Upper lobe of left lung (tissue), 6 donors: ENCODE data around the gene NUP210. TPM values are rescaled to one million over a fixed set of nuclear protein-coding genes. Genes with fewer than 3 reads are reported as not detected.
"Not testable (repeated sequence)": the region's sequence is repeated elsewhere in the genome, so short reads cannot be mapped to it uniquely, and the experiment has no call there.

ENCODE experiments used
- ATAC-seq, 2 donors: fragments of 200-7000 bp; cut with Tn5 transposase; one replicate each; pipeline ENCODE4 v1.9.1; 2022; ENCODE audit warnings: mild to moderate bottlenecking in 2 of 2, moderate library complexity in 2 of 2; ENCODE audit not compliant: low FRiP score in 2 of 2
- DNase-seq, 2 donors: peaks; one replicate each; pipeline ENCODE4 v3.0.0-alpha.2; 2019 to 2020
- H3K27ac ChIP-seq, 4 donors: fragments of 200-600 bp; sonication (generic); one replicate each; pipeline ENCODE4 v1.5.1; 2016 to 2019
- H3K27me3 ChIP-seq, 4 donors: fragments of 200-600 bp; sonication (generic); one replicate each; pipeline ENCODE4 v1.5.1; 2017 to 2019
- H3K36me3 ChIP-seq, 4 donors: fragments of 200-600 bp; sonication (generic); one replicate each; pipeline ENCODE4 v1.5.1; 2016 to 2019
- H3K4me1 ChIP-seq, 4 donors: fragments of 200-600 bp; sonication (generic); one replicate each; pipeline ENCODE4 v1.5.1; 2018 to 2019
- H3K4me3 ChIP-seq, 4 donors: fragments of 200-600 bp; sonication (generic); one replicate each; pipeline ENCODE4 v1.5.1; 2017 to 2019; ENCODE audit warnings: mild to moderate bottlenecking in 2 of 4, moderate library complexity in 1 of 4
- H3K9me3 ChIP-seq, 4 donors: fragments of 200-600 bp; sonication (generic); one replicate each; pipeline ENCODE4 v1.5.1; 2018 to 2019
- CTCF ChIP-seq, 6 experiments: fragments of 450-650 bp in 4 of 6; fragments of 200-600 bp in 2 of 6; sonication (generic) in 2 of 6; IDR thresholded peaks; one replicate each; pipeline ENCODE4 v1.5.1; 2016 to 2019; ENCODE audit warnings: antibody characterized with exemption in 6 of 6
- EP300 ChIP-seq, 4 donors: sonication (generic); formaldehyde crosslinking; IDR thresholded peaks; one replicate each; pipeline ENCODE4 v1.5.1; 2017; ENCODE audit warnings: antibody characterized with exemption in 4 of 4, control low read depth in 2 of 4
- POLR2A ChIP-seq, 4 donors: fragments of 450-650 bp; IDR thresholded peaks; one replicate each; pipeline ENCODE4 v1.5.1; 2016 to 2017; ENCODE audit warnings: antibody characterized with exemption in 4 of 4, mild to moderate bottlenecking in 2 of 4
- POLR2AphosphoS5 ChIP-seq, 2 donors: sonication (generic); formaldehyde crosslinking; IDR thresholded peaks; one replicate each; pipeline ENCODE4 v1.5.1; 2017; ENCODE audit warnings: antibody characterized with exemption in 2 of 2
- WGBS, 2 donors: methylation state at CpG; one replicate each; pipeline ENCODE4 v1.1.5; 2017 to 2018; 5-methylcytosine and 5-hydroxymethylcytosine counted together
- total RNA-seq, 6 donors: library from RNA; depleted of rRNA in 4 of 6; stranded (reverse); fragments of >200 nt in 4 of 6; gene quantifications; one replicate each; pipeline versions ENCODE4 v1.1.0 to v1.2.1, GENCODE V29; 2016 to 2021
- donor health status: DM: no; HTN: no; CAD: no; lungs with moderate emphysema.
- donor health status: DM: no; HTN: yes; CAD: no; lungs with severe emphysema.

Gene NUP210
- total RNA-seq, 6 donors from 2014 or later: 14.6 to 23.0 (median 20.8) TPM

DNA sequence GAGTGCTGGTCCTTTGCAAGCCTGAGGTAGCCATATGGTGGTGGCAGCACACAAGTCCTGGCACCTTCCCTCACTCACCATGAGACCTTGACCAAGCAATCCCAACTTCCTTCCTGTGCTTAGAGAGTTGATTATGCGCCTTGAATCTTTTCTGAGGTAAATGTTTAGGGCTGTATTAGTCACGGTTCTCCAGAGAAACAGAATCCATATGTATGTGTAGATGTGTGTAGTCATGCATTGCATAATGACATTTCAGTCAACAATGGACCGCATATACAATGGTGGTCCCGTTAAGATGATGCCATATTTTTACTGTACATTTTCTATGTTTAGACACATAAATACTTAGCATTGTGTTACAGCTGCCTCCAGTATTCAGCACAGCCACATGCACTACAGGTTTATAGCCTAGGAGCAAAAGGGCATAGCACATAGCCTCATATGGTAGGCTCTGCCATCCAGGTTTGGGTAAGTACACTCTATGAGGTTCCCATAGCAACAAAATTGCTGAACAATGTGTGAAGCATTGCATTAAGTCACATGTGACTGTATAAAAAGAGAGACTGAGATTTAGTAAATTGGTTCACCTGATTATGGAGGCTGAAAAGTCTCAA, 20.2 kb upstream of the NUP210 start:
- Histone ChIP-seq H3K36me3 (no peaks in the 10 kb centered on the region), H3K27ac (no peak overlapping the region), H3K4me3 (no peak overlapping the region), H3K4me1 (no peaks in the 10 kb centered on the region), H3K9me3 (no peaks in the 10 kb centered on the region), H3K27me3 (no peaks in the 10 kb centered on the region)
- no peak for DNase-seq
- TF ChIP-seq EP300 (IDR thresholded peaks at IDR 0.05): no peak
- TF ChIP-seq CTCF (IDR thresholded peaks at IDR 0.05): no peak
- no peak for TF ChIP-seq POLR2A (IDR thresholded peaks at IDR 0.05)
- TF ChIP-seq POLR2AphosphoS5 (IDR thresholded peaks at IDR 0.05): no peak
- WGBS, 2 donors: 68 to 72% methylated on average over 4 of the region's 4 CpGs
- no peak for ATAC-seq

- not testable (repeated sequence) for H3K27ac ChIP-seq
- WGBS, 2 donors: 90 to 91% methylated on average over 4 of the region's 4 CpGs
Measured at GRCh38 chr3:13436213-13436612, 16.1 kb upstream of the NUP210 start.

DNA sequence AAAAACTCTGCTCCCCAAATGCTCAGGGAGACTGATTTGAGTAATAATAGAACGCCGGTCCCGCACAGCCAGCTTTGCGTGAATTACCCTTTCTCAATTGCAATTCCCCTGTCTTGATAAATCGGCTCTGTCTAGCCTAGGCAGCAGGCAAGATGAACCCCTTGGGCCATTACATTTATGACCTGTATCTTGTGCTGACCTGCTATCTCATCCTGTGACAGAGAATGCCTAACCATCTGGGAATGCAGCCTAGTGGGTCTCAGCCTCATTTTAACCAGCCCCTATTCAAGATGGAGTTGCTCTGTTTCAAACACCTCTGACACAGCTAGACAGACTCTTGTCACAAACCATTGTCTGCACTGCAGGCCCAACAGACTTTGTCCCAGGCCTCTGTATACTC, 13.8 kb upstream of the NUP210 start:
- no peaks in the 10 kb centered on the region for H3K9me3 ChIP-seq
- no peaks in the 10 kb centered on the region for H3K27me3 ChIP-seq
- H3K27ac ChIP-seq: no peak overlapping the region
- H3K36me3 ChIP-seq: no peaks in the 10 kb centered on the region
- WGBS, 2 donors: 86 to 93% methylated on average over 5 of the region's 5 CpGs
- DNase-seq: no peak
- no peak for TF ChIP-seq EP300 (IDR thresholded peaks at IDR 0.05)
- no peak for TF ChIP-seq POLR2AphosphoS5 (IDR thresholded peaks at IDR 0.05)
- TF ChIP-seq CTCF (IDR thresholded peaks at IDR 0.05): no peak
- TF ChIP-seq POLR2A (IDR thresholded peaks at IDR 0.05): no peak
- no peak overlapping the region for H3K4me3 ChIP-seq
- ATAC-seq: no peak
- H3K4me1 ChIP-seq: no peaks in the 10 kb centered on the region

More at GRCh38 chr3:13436213-13436612, 16.1 kb upstream of the NUP210 start:
- H3K4me1 ChIP-seq, H3K27me3 ChIP-seq, H3K36me3 ChIP-seq, H3K4me3 ChIP-seq, ATAC-seq, DNase-seq, H3K9me3 ChIP-seq: not testable (repeated sequence)

- H3K4me3 ChIP-seq: no peak overlapping the region
- DNase-seq (no peak), ATAC-seq (no peak)
- H3K4me1 ChIP-seq: no peaks in the 10 kb centered on the region
- H3K9me3 ChIP-seq: no peaks in the 10 kb centered on the region
- H3K27me3 ChIP-seq: no peaks in the 10 kb centered on the region
- WGBS, 2 donors: 67 to 80% methylated on average over 1 of the region's 1 CpG
- no peak for TF ChIP-seq CTCF (IDR thresholded peaks at IDR 0.05)
- TF ChIP-seq POLR2A (IDR thresholded peaks at IDR 0.05): no peak
- no peak for TF ChIP-seq EP300 (IDR thresholded peaks at IDR 0.05)
- TF ChIP-seq POLR2AphosphoS5 (IDR thresholded peaks at IDR 0.05): no peak
- no peaks in the 10 kb centered on the region for H3K36me3 ChIP-seq
- no peak overlapping the region for H3K27ac ChIP-seq
Measured at GRCh38 chr3:13432093-13432492, 12.0 kb upstream of the NUP210 start.

DNA sequence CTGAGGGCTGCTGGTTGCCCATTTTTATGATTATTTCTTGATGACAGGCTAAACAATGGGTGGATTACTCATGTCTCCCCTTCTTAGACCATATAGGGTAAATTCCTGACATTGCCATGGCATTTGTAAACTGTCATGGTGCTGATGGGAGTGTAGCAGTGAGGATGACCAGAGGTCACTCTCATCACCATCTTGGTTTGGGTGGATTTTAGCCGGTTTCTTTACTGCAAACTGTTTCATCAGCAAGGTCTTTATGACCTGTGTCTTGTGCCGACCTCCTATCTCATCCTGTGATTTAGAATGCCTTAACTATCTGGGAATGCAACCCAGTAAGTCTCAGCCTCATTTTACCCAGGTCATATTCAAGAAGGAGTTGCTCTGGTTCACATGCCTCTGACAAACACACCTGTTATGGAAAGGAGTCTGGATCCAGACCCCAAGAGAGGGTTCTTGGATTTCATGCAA, 10.3 kb upstream of the NUP210 start:
- not testable (repeated sequence) for H3K9me3 ChIP-seq, H3K36me3 ChIP-seq, ATAC-seq, DNase-seq, H3K4me1 ChIP-seq, H3K27me3 ChIP-seq, H3K4me3 ChIP-seq, H3K27ac ChIP-seq
- 77 to 93% methylated on average over 2 of the region's 2 CpGs for WGBS, 2 donors

- TF ChIP-seq EP300 (IDR thresholded peaks at IDR 0.05) (no peak), POLR2A (IDR thresholded peaks at IDR 0.05) (no peak), CTCF (IDR thresholded peaks at IDR 0.05) (no peak), POLR2AphosphoS5 (IDR thresholded peaks at IDR 0.05) (no peak)
- 94 to 95% methylated on average over 8 of the region's 8 CpGs for WGBS, 2 donors
Measured at GRCh38 chr3:13429631-13430291, 9.6 kb upstream of the NUP210 start.

DNA sequence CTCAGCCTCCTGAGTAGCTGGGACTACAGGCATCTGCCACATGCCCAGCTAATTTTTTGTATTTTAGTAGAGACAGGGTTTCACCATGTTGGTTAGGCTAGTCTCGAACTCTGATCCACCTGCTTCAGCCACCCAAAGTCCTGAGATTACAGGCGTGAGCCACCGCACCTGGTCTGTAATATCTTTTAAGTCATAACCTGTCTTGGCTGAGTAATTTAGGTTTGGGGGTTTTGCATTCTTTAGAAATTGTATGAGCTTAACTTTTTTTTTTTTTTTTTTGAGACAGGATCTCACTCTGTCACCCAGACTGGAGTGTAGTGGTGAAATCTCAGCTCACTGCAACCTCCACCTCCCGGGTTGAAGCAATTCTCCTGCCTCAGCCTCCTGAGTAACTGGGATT, 8.6 kb upstream of the NUP210 start:
- H3K27ac ChIP-seq, ATAC-seq, DNase-seq, H3K27me3 ChIP-seq, H3K4me3 ChIP-seq, H3K4me1 ChIP-seq, H3K9me3 ChIP-seq, H3K36me3 ChIP-seq: not testable (repeated sequence)
- WGBS, 2 donors: 69% methylated on average over 4 of the region's 4 CpGs

More at GRCh38 chr3:13429631-13430291, 9.6 kb upstream of the NUP210 start:
- no peak overlapping the region for H3K27ac ChIP-seq
- H3K27me3 ChIP-seq: no peaks in the 10 kb centered on the region
- no peak overlapping the region for H3K4me3 ChIP-seq
- H3K36me3 ChIP-seq: no peaks in the 10 kb centered on the region
- ATAC-seq (no peak), DNase-seq (no peak)
- no peaks in the 10 kb centered on the region for H3K9me3 ChIP-seq
- no peaks in the 10 kb centered on the region for H3K4me1 ChIP-seq
